ENCODE measurements around the gene DCHS2. TPM values are rescaled to one million over a fixed set of nuclear protein-coding genes. Genes with fewer than 3 reads are reported as not detected.

The DCHS2 gene
- total and polyA plus RNA-seq, 2 experiments from 2014 or later = 0.12 to 1.7 TPM

- H3K4me1 ChIP-seq (ENCODE audit: insufficient read depth) = no peaks in the 10 kb centered on the region
- no peak overlapping the region for H3K4me2 ChIP-seq
- no peaks in the 10 kb centered on the region for H3K79me2 ChIP-seq
- H3K27me3 ChIP-seq = no peaks in the 10 kb centered on the region
- no peaks in the 10 kb centered on the region for H3K36me3 ChIP-seq (replicated peaks; ENCODE audit: insufficient read depth, low read depth)
- H3K27ac ChIP-seq = no peak overlapping the region
- no peak for TF ChIP-seq EZH2 (IDR thresholded peaks at IDR 0.05; ENCODE audit: borderline replicate concordance)
- H3K9me2 ChIP-seq (replicated peaks; ENCODE audit: insufficient read depth) = no peaks in the 10 kb centered on the region
- H3K4me3 ChIP-seq = no peak overlapping the region
- H4K20me1 ChIP-seq (ENCODE audit: insufficient read depth, poor library complexity, severe bottlenecking) = no peaks in the 10 kb centered on the region
- H2AFZ ChIP-seq = no peak overlapping the region
- 60% methylated on average over 5 of the region's 5 CpGs for WGBS (ENCODE audit: low lambda C conversion rate, missing lambda C conversion rate)
- H3K9me3 ChIP-seq (ENCODE audit: low read depth) = no peaks in the 10 kb centered on the region
- peak; percentile 7 for DNase-seq (ENCODE audit: low spot score)
These were observed 283.2 kb downstream of the DCHS2 start for GRCh38 chr4:154208424-154208823.

- Histone ChIP-seq H3K4me1 (ENCODE audit: insufficient read depth) (no peaks in the 10 kb centered on the region), H3K27me3 (no peaks in the 10 kb centered on the region), H3K9me3 (ENCODE audit: low read depth) (no peaks in the 10 kb centered on the region), H2AFZ (peak overlapping the region; percentile 16), H3K79me2 (no peaks in the 10 kb centered on the region), H3K9me2 (replicated peaks; ENCODE audit: insufficient read depth) (no peaks in the 10 kb centered on the region), H3K27ac (no peak overlapping the region), H3K4me3 (no peak overlapping the region), H3K4me2 (no peak overlapping the region), H4K20me1 (ENCODE audit: insufficient read depth, poor library complexity, severe bottlenecking) (no peaks in the 10 kb centered on the region), H3K36me3 (replicated peaks; ENCODE audit: insufficient read depth, low read depth) (no peaks in the 10 kb centered on the region)
- 37% methylated on average over 3 of the region's 3 CpGs for WGBS (ENCODE audit: low lambda C conversion rate, missing lambda C conversion rate)
- no peak for TF ChIP-seq CTCF (IDR thresholded peaks at IDR 0.05; ENCODE audit: poor library complexity)
- no peak for TF ChIP-seq EZH2 (IDR thresholded peaks at IDR 0.05; ENCODE audit: borderline replicate concordance)
- no peak for TF ChIP-seq EZH2phosphoT487 (IDR thresholded peaks at IDR 0.05; ENCODE audit: low read depth, severe bottlenecking, unreplicated experiment)
- DNase-seq (ENCODE audit: low spot score) = no peak
These were observed 286.1 kb downstream of the DCHS2 start for GRCh38 chr4:154205471-154205870.

- Histone ChIP-seq H3K9me3 (ENCODE audit: low read depth) (no peaks in the 10 kb centered on the region), H3K9me2 (replicated peaks; ENCODE audit: insufficient read depth) (no peaks in the 10 kb centered on the region), H3K4me1 (ENCODE audit: insufficient read depth) (no peaks in the 10 kb centered on the region), H4K20me1 (ENCODE audit: insufficient read depth, poor library complexity, severe bottlenecking) (no peaks in the 10 kb centered on the region), H3K4me3 (no peak overlapping the region), H3K27me3 (no peaks in the 10 kb centered on the region), H3K79me2 (no peaks in the 10 kb centered on the region), H3K36me3 (replicated peaks; ENCODE audit: insufficient read depth, low read depth) (no peaks in the 10 kb centered on the region), H2AFZ (no peak overlapping the region), H3K27ac (no peak overlapping the region), H3K4me2 (no peak overlapping the region)
- no peak for TF ChIP-seq EZH2 (IDR thresholded peaks at IDR 0.05; ENCODE audit: borderline replicate concordance)
- TF ChIP-seq CTCF (IDR thresholded peaks at IDR 0.05; ENCODE audit: poor library complexity) = no peak
- TF ChIP-seq EZH2phosphoT487 (IDR thresholded peaks at IDR 0.05; ENCODE audit: low read depth, severe bottlenecking, unreplicated experiment) = no peak
- no peak for DNase-seq (ENCODE audit: low spot score)
These were observed 296.9 kb downstream of the DCHS2 start for GRCh38 chr4:154194649-154195048.

- no peak overlapping the region for H2AFZ ChIP-seq
- no peak for DNase-seq (ENCODE audit: low spot score)
- no peaks in the 10 kb centered on the region for H3K36me3 ChIP-seq (replicated peaks; ENCODE audit: insufficient read depth, low read depth)
- WGBS (ENCODE audit: low lambda C conversion rate, missing lambda C conversion rate) = 90% methylated on average over 8 of the region's 8 CpGs
- H3K9me3 ChIP-seq (ENCODE audit: low read depth) = no peaks in the 10 kb centered on the region
- no peak overlapping the region for H3K4me2 ChIP-seq
- TF ChIP-seq CTCF (IDR thresholded peaks at IDR 0.05; ENCODE audit: poor library complexity) (no peak), EZH2 (IDR thresholded peaks at IDR 0.05; ENCODE audit: borderline replicate concordance) (no peak), EZH2phosphoT487 (IDR thresholded peaks at IDR 0.05; ENCODE audit: low read depth, severe bottlenecking, unreplicated experiment) (no peak)
- no peaks in the 10 kb centered on the region for H3K4me1 ChIP-seq (ENCODE audit: insufficient read depth)
- no peak overlapping the region for H3K4me3 ChIP-seq
- no peak overlapping the region for H3K27ac ChIP-seq
- no peaks in the 10 kb centered on the region for H4K20me1 ChIP-seq (ENCODE audit: insufficient read depth, poor library complexity, severe bottlenecking)
- H3K9me2 ChIP-seq (replicated peaks; ENCODE audit: insufficient read depth) = no peaks in the 10 kb centered on the region
- H3K27me3 ChIP-seq = no peaks in the 10 kb centered on the region
- no peaks in the 10 kb centered on the region for H3K79me2 ChIP-seq
These were observed 299.0 kb downstream of the DCHS2 start for GRCh38 chr4:154192585-154192984.
